Activated T-helper 2 cell treated with anti-CD3 and anti-CD28 coated beads, Interferon-gamma antibody, Interleukin-2, Interleukin-4, amounts not matched to agents 10 μg/mL and 5 μg/mL and 100 μg/mL, durations not matched to agents 14 hours and 24 hours and 36 hours (primary cell): Measurements from ENCODE around the gene MED15. TPM values are rescaled to one million over a fixed set of nuclear protein-coding genes. Genes with fewer than 3 reads are reported as not detected.
"Not testable (repeated sequence)": the region's sequence is repeated elsewhere in the genome, so short reads cannot be mapped to it uniquely, and the experiment has no call there.

Experiments used
- DNase-seq: peaks from one replicate; pipeline ENCODE4 v3.0.0; 2021; ENCODE audit warnings: low spot score
- H3K27ac Mint-ChIP-seq: one replicate; pipeline ENCODE4 v1.8.0; 2021; ENCODE audit warnings: mixed read lengths
- H3K27me3 Mint-ChIP-seq: one replicate; pipeline ENCODE4 v1.8.0; 2021; ENCODE audit warnings: low read depth, mixed read lengths
- H3K36me3 Mint-ChIP-seq: one replicate; pipeline ENCODE4 v1.8.0; 2021; ENCODE audit warnings: low read depth, mixed read lengths
- H3K4me1 Mint-ChIP-seq: one replicate; pipeline ENCODE4 v1.8.0; 2021; ENCODE audit warnings: low read depth, mixed read lengths
- H3K4me3 Mint-ChIP-seq: one replicate; pipeline ENCODE4 v1.8.0; 2021; ENCODE audit warnings: low read depth, mild to moderate bottlenecking, moderate library complexity, mixed read lengths
- H3K9me3 Mint-ChIP-seq: one replicate; pipeline ENCODE4 v1.8.0; 2021; ENCODE audit warnings: mixed read lengths
- intact Hi-C: fragments of 100-400 bp; cut with micrococcal nuclease; formaldehyde crosslinking; loops from one replicate; pipeline ENCODE4 v1.15.1; 2023
- total RNA-seq: library from RNA; stranded (reverse); gene quantifications from 2 replicates; pipeline ENCODE4 v1.2.3, GENCODE V29; 2022

MED15 gene
- total RNA-seq, 1 donor from 2014 or later: 123 TPM

- not testable (repeated sequence) for DNase-seq, H3K27me3 Mint-ChIP-seq, H3K9me3 Mint-ChIP-seq
- Mint-ChIP-seq H3K4me1 (peaks cover 49% of the 10 kb centered on the region), H3K27ac (peak overlapping the region; percentile 91), H3K4me3 (peak overlapping the region; percentile 96), H3K36me3 (peaks cover 33% of the 10 kb centered on the region)
- intact Hi-C loops: loop anchor here (2.0 kb wide), 1 partner anchor 43 kb away; no protein-coding TSS in a partner anchor
These were observed 801 bp downstream of the MED15 start for GRCh38 chr22:20508067-20508755.

GRCh38 chr22:20508815-20509271 lies 1.4 kb downstream of the MED15 start:
- intact Hi-C loops: loop anchor here (1.0 to 2.0 kb wide), 2 partner anchors 11 to 42 kb away; no protein-coding TSS in a partner anchor
- H3K36me3 Mint-ChIP-seq: peaks cover 38% of the 10 kb centered on the region
- peaks cover 49% of the 10 kb centered on the region for H3K4me1 Mint-ChIP-seq
- peak overlapping the region; percentile 96 for H3K4me3 Mint-ChIP-seq
- no peak for DNase-seq
- H3K9me3 Mint-ChIP-seq: no peaks in the 10 kb centered on the region
- peak overlapping the region; percentile 91 for H3K27ac Mint-ChIP-seq
- H3K27me3 Mint-ChIP-seq: no peaks in the 10 kb centered on the region

GRCh38 chr22:20509344-20510047 lies 2.1 kb downstream of the MED15 start:
- H3K4me1 Mint-ChIP-seq: peaks cover 54% of the 10 kb centered on the region
- no peaks in the 10 kb centered on the region for H3K9me3 Mint-ChIP-seq
- DNase-seq: peak; percentile 34
- intact Hi-C loops: loop anchor here (1.0 to 2.0 kb wide), 2 partner anchors 11 to 41 kb away; no protein-coding TSS in a partner anchor
- peak overlapping the region; percentile 96 for H3K4me3 Mint-ChIP-seq
- peak overlapping the region; percentile 91 for H3K27ac Mint-ChIP-seq
- no peaks in the 10 kb centered on the region for H3K27me3 Mint-ChIP-seq
- H3K36me3 Mint-ChIP-seq: peaks cover 45% of the 10 kb centered on the region

GRCh38 chr22:20510811-20511577 lies 3.6 kb downstream of the MED15 start:
- no peak overlapping the region for H3K27ac Mint-ChIP-seq
- H3K4me1 Mint-ChIP-seq: peaks cover 60% of the 10 kb centered on the region
- H3K9me3 Mint-ChIP-seq: no peaks in the 10 kb centered on the region
- intact Hi-C loops: no loop called here
- DNase-seq: no peak
- H3K4me3 Mint-ChIP-seq: no peak overlapping the region
- peaks cover 52% of the 10 kb centered on the region for H3K36me3 Mint-ChIP-seq
- no peaks in the 10 kb centered on the region for H3K27me3 Mint-ChIP-seq

- no peak for DNase-seq
- Mint-ChIP-seq H3K36me3 (peaks cover 55% of the 10 kb centered on the region), H3K4me1 (peaks cover 60% of the 10 kb centered on the region), H3K4me3 (no peak overlapping the region), H3K9me3 (no peaks in the 10 kb centered on the region), H3K27ac (no peak overlapping the region), H3K27me3 (no peaks in the 10 kb centered on the region)
- intact Hi-C loops: no loop called here
These were observed 4.3 kb downstream of the MED15 start for GRCh38 chr22:20511578-20512229.

GRCh38 chr22:20514658-20515406 lies 7.4 kb downstream of the MED15 start:
- H3K27me3 Mint-ChIP-seq: no peaks in the 10 kb centered on the region

GRCh38 chr22:20516399-20516798 lies 9.0 kb downstream of the MED15 start:
- Mint-ChIP-seq H3K4me3 (no peak overlapping the region), H3K27ac (no peak overlapping the region), H3K36me3 (peaks cover 60% of the 10 kb centered on the region), H3K4me1 (peaks cover 49% of the 10 kb centered on the region), H3K9me3 (no peaks in the 10 kb centered on the region), H3K27me3 (no peaks in the 10 kb centered on the region)
- intact Hi-C loops: no loop called here
- no peak for DNase-seq

More at GRCh38 chr22:20514658-20515406, 7.4 kb downstream of the MED15 start:
- Mint-ChIP-seq H3K4me3 (no peak overlapping the region), H3K36me3 (peaks cover 56% of the 10 kb centered on the region), H3K27ac (no peak overlapping the region), H3K9me3 (no peaks in the 10 kb centered on the region), H3K4me1 (peaks cover 54% of the 10 kb centered on the region)
- DNase-seq: no peak
- intact Hi-C loops: no loop called here

GRCh38 chr22:20517422-20517821 lies 10.0 kb downstream of the MED15 start:
- H3K9me3 Mint-ChIP-seq: no peaks in the 10 kb centered on the region
- H3K27me3 Mint-ChIP-seq: no peaks in the 10 kb centered on the region
- intact Hi-C loops: no loop called here
- no peak for DNase-seq
- H3K36me3 Mint-ChIP-seq: peaks cover 60% of the 10 kb centered on the region
- H3K4me3 Mint-ChIP-seq: no peak overlapping the region
- peak overlapping the region; percentile 82 for H3K27ac Mint-ChIP-seq
- peaks cover 48% of the 10 kb centered on the region for H3K4me1 Mint-ChIP-seq

- intact Hi-C loops: no loop called here
- no peaks in the 10 kb centered on the region for H3K9me3 Mint-ChIP-seq
- DNase-seq: no peak
- H3K27ac Mint-ChIP-seq: peak overlapping the region; percentile 82
- no peak overlapping the region for H3K4me3 Mint-ChIP-seq
- H3K27me3 Mint-ChIP-seq: no peaks in the 10 kb centered on the region
- peaks cover 52% of the 10 kb centered on the region for H3K4me1 Mint-ChIP-seq
- peaks cover 63% of the 10 kb centered on the region for H3K36me3 Mint-ChIP-seq
These were observed 10.6 kb downstream of the MED15 start for GRCh38 chr22:20517841-20518592.

GRCh38 chr22:20519558-20519957 lies 12.1 kb downstream of the MED15 start:
- Mint-ChIP-seq H3K27ac (peak overlapping the region; percentile 29), H3K4me1 (peaks cover 61% of the 10 kb centered on the region), H3K4me3 (no peak overlapping the region), H3K9me3 (no peaks in the 10 kb centered on the region), H3K27me3 (no peaks in the 10 kb centered on the region), H3K36me3 (peaks cover 62% of the 10 kb centered on the region)
- intact Hi-C loops: no loop called here
- DNase-seq: no peak

- H3K27ac Mint-ChIP-seq: peak overlapping the region; percentile 29
- intact Hi-C loops: loop anchor here (1.0 kb wide), 1 partner anchor 11 kb away; no protein-coding TSS in a partner anchor
- no peak for DNase-seq
- H3K27me3 Mint-ChIP-seq: no peaks in the 10 kb centered on the region
- H3K4me3 Mint-ChIP-seq: no peak overlapping the region
- no peaks in the 10 kb centered on the region for H3K9me3 Mint-ChIP-seq
- H3K4me1 Mint-ChIP-seq: peaks cover 58% of the 10 kb centered on the region
- peaks cover 60% of the 10 kb centered on the region for H3K36me3 Mint-ChIP-seq
These were observed 12.7 kb downstream of the MED15 start for GRCh38 chr22:20520093-20520511.
